OCI-LY1 (cell line): ENCODE data around the gene MYO16.

Experiments
- EZH2 ChIP-seq: fragments of 200-600 bp; sonication (generic), shearing (Covaris generic); IDR thresholded peaks from 2 replicates; pipeline ENCODE4 v1.8.0; 2017; ENCODE audit warnings: borderline replicate concordance, mixed run types, mild to moderate bottlenecking, antibody characterized with exemption, low read length, moderate library complexity, mixed read lengths
- TF ChIP-seq, protein P1 (sequence below): fragments of 200-600 bp; sonication (generic), shearing (Covaris generic); IDR thresholded peaks from 2 replicates; pipeline ENCODE4 v1.5.1; 2017; ENCODE audit warnings: mild to moderate bottlenecking, antibody characterized with exemption, low read length, moderate library complexity, mixed read lengths

DNA sequence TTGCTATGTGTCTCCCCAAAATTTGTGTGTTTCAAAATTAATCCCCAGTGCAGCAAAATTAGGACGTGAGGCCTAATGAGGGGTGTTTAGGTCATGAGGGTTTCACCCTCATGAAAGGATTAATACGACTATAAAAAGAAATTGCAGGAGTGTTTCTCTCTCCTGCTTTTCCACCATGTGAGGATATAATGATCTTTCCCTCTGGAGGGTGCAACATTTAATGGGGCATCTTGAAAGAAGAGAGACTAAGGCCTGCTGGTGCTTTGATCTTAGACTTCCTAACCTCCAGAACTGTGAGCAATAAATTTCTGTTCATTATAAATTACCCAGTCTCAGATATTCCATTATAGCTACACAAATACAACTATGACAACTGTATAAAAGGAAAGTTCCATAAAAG is 183.2 kb downstream of the MYO16 start:
- TF ChIP-seq, protein P1, sequence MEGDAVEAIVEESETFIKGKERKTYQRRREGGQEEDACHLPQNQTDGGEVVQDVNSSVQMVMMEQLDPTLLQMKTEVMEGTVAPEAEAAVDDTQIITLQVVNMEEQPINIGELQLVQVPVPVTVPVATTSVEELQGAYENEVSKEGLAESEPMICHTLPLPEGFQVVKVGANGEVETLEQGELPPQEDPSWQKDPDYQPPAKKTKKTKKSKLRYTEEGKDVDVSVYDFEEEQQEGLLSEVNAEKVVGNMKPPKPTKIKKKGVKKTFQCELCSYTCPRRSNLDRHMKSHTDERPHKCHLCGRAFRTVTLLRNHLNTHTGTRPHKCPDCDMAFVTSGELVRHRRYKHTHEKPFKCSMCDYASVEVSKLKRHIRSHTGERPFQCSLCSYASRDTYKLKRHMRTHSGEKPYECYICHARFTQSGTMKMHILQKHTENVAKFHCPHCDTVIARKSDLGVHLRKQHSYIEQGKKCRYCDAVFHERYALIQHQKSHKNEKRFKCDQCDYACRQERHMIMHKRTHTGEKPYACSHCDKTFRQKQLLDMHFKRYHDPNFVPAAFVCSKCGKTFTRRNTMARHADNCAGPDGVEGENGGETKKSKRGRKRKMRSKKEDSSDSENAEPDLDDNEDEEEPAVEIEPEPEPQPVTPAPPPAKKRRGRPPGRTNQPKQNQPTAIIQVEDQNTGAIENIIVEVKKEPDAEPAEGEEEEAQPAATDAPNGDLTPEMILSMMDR: no peak
- TF ChIP-seq EZH2: no peak
